GM12873 (cell line): ENCODE results near the gene TMEM30A.
A peak's percentile ranks its signal among the peaks of the same experiment; 100 is the strongest.

Source experiments
- CTCF ChIP-seq: IDR thresholded peaks from 2 replicates; pipeline ENCODE4 v1.5.1; 2012; ENCODE audit warnings: low read depth, mild to moderate bottlenecking, moderate library complexity, low read length, control low read depth; ENCODE audit not compliant: insufficient read depth; ENCODE audit errors: missing control alignments

TMEM30A gene

GRCh38 chr6:75222261-75222660, 62.3 kb downstream of the TMEM30A start:
- no peak for TF ChIP-seq CTCF

- TF ChIP-seq CTCF = no peak
Measured at GRCh38 chr6:75221116-75221515, 63.5 kb downstream of the TMEM30A start.

- TF ChIP-seq CTCF = no peak
Measured at GRCh38 chr6:75220357-75220756, 64.2 kb downstream of the TMEM30A start.

- TF ChIP-seq CTCF = no peak
Measured at GRCh38 chr6:75219263-75219662, 65.3 kb downstream of the TMEM30A start.

GRCh38 chr6:75217193-75217592, 67.4 kb downstream of the TMEM30A start:
- TF ChIP-seq CTCF = no peak

- no peak for TF ChIP-seq CTCF
Measured at GRCh38 chr6:75215291-75215690, 69.3 kb downstream of the TMEM30A start.

GRCh38 chr6:75213732-75214131, 70.9 kb downstream of the TMEM30A start:
- peak; percentile 33 for TF ChIP-seq CTCF

GRCh38 chr6:75213112-75213511, 71.5 kb downstream of the TMEM30A start:
- TF ChIP-seq CTCF = no peak
